SH-SY5Y (cell line): Measurements from ENCODE around the gene WHRN.

Experiments
- GATA2 ChIP-seq: IDR thresholded peaks from 2 replicates; pipeline ENCODE4 v1.6.1; 2011; ENCODE audit warnings: mild to moderate bottlenecking, low read depth, low read length
- GATA3 ChIP-seq: IDR thresholded peaks from 2 replicates; pipeline ENCODE4 v1.6.1; 2011; ENCODE audit warnings: low read depth, mild to moderate bottlenecking, low read length, moderate library complexity

DNA sequence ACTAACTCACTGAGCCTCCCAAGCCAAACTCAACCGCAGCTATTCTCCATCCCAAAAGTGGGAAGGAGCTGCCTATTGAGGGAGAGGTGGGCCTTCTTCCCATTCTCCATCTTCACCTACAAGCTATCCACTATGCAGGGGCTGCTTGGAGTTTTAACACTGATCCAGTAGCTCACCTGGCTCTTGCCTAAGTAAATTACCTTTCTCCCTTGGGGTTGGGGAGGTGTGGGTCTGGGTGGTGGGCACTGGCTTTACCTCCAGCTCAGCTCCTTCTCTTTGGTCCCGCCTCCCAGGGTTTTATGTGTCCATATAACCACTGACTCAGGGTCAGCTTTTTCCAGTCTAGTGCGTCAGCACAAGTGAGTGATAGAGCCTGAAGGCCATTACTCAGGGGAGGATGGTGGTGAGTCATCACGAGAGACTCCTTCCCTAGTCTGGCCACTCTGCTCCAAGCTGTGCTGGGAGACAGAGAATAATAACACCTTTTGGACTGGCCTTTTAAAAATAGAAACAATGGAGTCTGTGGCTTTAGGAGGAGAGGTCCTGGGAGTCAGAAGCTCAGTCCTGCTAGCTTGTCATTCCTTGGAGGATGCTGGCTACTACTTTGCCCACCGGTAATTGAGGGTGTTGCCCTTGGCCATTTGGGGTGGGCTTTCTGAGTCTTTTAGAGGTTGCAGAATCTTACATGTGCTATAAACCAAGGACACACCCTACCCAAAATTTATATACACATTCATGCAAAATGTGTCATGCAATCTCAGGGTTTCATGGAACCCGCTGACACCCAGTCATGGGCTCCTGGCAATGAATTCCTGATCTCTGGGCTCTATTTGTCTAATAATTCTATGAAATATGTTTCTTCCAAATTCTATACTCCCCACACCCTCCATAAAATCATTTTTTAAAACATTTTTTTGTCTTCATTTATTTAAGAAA, 46.7 kb upstream of the WHRN start:
- TF ChIP-seq GATA3 (no peak), GATA2 (no peak)
